HG03097 (cell line): Measurements from ENCODE around the gene WEE2.
"Not testable (repeated sequence)": the region's sequence is repeated elsewhere in the genome, so short reads cannot be mapped to it uniquely, and the experiment has no call there.

Source experiments
- ATAC-seq: cut with Tn5 transposase; IDR thresholded peaks from one replicate; pipeline ENCODE4 v1.9.1; 2021; ENCODE audit not compliant: unreplicated experiment, low FRiP score

WEE2 gene

DNA sequence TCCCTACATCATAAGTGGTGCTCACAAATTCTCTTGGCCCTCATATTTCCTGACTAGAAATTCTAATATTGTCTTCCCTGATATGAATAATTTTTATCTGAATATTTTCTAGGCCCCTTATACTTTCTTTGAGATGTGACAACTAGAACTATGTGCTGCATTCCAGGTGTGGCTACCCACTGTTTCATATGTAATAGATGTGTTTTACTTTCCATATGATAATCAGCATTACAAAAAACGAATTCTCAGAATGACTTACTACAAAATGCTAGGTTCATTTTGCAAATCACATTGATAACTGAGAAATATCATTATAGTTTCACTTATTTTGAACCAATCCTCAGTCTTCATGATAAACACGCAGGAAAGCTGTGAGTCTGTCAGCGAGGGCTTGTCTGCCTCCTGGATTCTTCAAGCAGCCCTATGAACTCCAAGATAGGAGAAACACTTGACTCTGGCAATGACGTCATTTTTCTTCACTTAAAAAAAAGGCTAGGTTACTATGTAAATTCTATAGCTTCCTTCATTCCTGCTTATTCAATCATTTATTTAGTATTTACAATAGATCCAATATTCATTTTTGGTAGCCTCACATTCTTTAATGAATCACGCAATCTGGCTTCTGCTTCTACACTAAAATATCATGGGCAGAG lies 4.6 kb downstream of the WEE2 start:
- ATAC-seq: no peak

- no peak for ATAC-seq
Observed at GRCh38 chr7:141713890-141714289, 5.7 kb downstream of the WEE2 start.

- ATAC-seq: no peak
Observed at GRCh38 chr7:141714571-141714970, 6.4 kb downstream of the WEE2 start.

DNA sequence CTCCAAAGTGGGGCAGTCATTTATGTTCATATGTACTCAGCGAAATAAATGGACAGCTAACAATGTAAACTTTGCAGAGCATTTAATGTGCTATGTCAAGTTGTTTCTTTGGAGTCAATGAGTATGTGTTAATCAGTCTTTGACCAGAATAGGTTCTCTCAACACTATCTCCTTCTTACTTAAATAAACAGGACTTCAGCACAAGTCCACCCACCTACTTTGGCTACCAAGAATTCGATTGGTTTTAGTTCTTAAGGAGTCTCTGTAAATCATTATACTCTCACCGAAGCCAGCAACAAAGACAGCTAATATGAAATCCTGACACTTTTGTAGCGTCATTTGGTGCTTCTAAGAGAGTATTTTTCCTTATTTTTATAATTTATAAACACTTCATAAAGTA lies 6.9 kb downstream of the WEE2 start:
- no peak for ATAC-seq

DNA sequence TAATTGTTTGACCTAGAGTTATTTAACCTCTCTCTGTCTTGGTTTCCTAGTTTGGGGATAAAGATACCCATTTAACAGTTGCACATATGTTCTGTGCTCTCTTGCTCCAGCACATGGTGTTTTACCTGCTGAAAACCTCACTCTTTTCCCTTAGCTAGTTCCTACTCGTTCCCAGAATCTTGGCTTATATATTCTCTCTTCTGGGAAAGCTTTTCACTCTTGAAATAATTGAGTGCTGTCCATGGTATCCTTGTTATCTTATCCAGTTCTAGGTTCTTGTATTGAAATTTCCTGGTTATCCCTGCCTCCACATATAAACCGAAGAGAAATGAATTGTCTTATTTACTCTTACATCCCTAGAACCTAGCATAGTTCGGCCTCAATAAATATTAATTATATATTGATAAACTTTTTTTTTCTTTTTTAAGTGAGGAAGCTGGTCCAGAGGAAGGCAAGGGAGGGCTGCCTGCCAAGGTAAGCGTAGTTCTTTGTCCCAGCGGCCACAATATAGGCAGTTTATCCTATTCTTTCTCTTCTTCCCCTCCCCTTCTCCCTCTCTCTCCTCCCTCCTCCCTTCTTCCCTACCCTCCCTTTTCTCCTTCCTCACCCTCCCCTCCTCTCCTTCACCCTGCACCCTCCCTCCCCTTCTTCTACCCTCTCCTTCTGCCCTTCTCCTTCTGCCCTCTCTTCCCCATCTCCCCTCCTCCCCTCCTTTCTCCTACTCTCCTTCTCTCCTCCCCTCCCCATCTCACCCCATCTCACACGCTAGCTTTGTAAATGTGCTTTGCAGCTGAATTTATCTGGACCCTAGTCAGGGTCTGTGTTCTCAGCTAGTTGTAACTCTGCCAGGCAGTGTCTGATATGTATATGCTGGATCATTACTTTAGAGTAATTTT lies 7.9 kb downstream of the WEE2 start:
- ATAC-seq: no peak

- ATAC-seq: no peak
Observed at GRCh38 chr7:141717450-141717849, 9.3 kb downstream of the WEE2 start.

DNA sequence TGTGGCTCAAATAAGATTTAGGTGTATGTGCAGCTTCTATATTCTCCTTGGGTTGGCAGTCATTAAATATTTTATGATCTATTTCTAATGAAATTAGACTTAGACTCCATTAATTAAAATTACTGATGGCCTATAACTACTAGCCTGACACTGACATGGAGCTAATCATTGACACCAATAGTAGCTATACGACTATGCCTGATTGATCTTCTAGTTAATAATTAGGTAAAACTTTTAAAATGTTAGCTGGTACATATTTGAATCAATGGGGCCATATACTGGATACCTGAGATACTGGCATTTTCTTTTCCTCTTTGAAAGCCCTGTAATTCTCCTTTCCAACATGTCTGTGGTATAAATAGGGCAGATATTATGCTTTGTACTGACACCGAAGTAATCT lies 14.4 kb downstream of the WEE2 start:
- no peak for ATAC-seq

DNA sequence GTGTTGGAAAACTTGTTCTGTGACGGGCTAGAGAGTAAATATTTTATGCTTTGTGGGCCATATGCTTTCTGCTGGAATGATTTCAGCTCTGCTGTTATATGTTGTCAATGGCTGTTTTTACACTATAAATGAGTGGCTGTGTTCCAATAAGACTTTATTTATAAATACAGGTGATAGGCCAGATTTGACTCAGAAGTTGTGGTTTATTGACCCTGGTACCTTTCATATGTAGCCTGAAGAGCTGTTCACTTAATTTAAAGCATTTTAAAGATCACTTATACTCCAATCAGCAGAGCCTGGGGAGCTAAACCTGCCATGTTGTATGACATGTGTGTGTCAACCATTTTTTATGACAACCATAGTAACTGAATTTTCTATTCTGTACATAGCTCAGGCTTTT lies 20.9 kb downstream of the WEE2 start:
- ATAC-seq: no peak

- no peak for ATAC-seq
Observed at GRCh38 chr7:141731476-141732149, 23.5 kb downstream of the WEE2 start.

DNA sequence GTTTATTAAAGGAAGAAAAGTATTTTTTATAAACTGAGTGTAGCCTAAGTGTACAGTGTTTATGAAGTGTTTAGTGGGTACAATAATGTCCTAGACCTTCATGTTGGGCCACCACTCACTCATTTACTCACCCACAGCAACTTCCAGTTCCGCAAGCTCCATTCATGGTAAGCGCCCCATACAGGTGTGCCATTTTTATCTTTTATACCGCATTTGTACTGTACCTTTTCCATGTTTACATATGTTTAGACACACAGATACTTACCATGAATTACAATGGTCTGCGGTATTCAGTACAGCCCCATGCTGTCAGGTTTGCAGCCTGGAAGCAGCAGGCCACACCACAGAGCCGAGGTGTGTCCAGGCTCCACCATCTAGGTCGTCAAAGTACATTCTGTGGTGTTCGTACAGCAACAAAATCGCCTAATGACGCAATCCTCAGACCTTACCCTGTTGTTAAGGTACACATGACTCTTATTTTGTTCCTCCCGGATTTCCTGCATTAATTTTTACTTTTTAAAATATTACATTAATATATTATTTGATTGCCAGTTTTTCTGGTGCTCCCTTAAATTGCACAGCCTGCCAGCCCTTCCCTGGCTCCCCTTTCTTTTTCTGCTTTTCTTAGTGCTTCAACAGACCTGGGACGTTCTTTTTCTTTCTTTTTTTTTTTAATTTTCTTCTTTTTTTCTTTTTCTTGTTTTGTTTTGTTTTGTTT lies 29.1 kb downstream of the WEE2 start:
- no peak for ATAC-seq

GRCh38 chr7:141737836-141738591 lies 29.9 kb downstream of the WEE2 start, which contains the start of gene SSBP1:
SSBP1 (plus strand) TSS chr7:141738358; CDS start chr7:141739167, 809 bp downstream.
- ATAC-seq: peak; percentile 93

DNA sequence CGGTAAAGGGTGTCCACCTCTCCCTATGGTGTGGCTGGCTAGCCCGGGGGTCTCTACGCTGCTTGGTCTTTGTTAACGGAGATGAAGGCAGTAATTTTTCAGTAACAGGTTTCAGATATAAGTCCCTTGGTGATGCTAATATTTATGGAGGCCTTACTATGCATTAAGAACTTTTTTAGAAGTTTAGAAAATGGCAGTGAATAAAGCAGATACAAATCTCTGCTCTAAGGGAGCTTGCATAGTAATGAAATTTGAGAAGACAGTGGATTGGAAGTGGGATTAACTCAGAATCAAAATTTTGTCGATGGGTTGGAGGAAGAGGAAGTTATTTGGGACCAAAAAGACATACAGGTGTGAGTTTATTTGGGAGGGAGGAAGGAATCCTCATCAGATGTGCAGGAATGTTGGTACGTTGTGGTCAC lies 30.4 kb downstream of the WEE2 start:
- no peak for ATAC-seq

- ATAC-seq: no peak
Observed at GRCh38 chr7:141739250-141739649, 31.1 kb downstream of the WEE2 start.

GRCh38 chr7:141742229-141742628 lies 34.1 kb downstream of the WEE2 start:
- ATAC-seq: no peak

GRCh38 chr7:141744131-141744530 lies 36.0 kb downstream of the WEE2 start:
- ATAC-seq: no peak

GRCh38 chr7:141748396-141748795 lies 40.2 kb downstream of the WEE2 start:
- ATAC-seq: no peak

GRCh38 chr7:141751904-141752303 lies 43.8 kb downstream of the WEE2 start:
- not testable (repeated sequence) for ATAC-seq

- no peak for ATAC-seq
Observed at GRCh38 chr7:141752634-141753033, 44.5 kb downstream of the WEE2 start.

DNA sequence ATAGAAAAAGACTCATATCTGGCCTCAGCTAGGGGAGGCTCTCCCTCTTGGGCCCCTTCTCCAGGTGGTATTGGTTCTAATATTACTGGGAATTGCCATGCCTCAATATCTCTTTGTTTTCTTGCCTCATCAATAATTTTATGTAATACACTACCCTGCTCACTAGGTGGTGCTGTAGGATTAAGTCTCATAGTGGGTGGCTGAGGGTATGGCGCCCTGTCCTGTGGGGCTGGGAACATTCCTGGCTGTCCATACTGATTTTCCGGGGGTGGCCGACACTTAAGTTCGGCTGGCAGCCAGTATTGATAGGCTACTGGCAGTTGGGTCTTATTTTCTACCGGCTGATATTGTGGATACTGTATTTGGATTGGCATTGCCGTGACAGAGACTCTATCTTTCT lies 46.8 kb downstream of the WEE2 start:
- ATAC-seq: no peak

GRCh38 chr7:141763797-141764196 lies 55.6 kb downstream of the WEE2 start, which contains the start of gene TAS2R3:
TAS2R3 (plus strand) TSS chr7:141764097; CDS start chr7:141764159, 62 bp downstream.
- no peak for ATAC-seq
